Activated T-cell treated with anti-CD3 and anti-CD28 coated beads for 48 hours (primary cell): ENCODE results near the gene TRPM3.

Experiments
- DNase-seq: peaks from one replicate; pipeline ENCODE4 v3.0.0-alpha.2; 2020; ENCODE audit warnings: low read depth

Gene TRPM3

DNA sequence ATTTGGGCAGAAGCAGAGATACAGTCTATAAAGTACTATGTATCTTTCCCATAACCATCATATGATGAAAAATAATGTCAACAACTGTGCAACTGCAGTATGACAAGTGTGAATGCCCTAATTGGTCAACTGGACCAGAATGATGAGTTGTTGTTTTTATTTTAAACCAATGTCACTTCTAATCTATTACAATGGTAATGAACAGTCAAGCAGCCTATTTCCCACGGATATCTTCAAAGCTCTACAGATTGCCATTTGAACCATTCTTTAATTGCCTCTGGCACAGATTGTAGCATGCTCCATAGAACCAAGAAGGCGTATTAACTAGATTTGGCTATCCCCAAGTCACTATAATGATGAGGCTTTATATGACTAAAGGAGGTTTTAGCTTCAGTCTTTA lies 233.6 kb downstream of the TRPM3 start:
- DNase-seq = no peak

DNA sequence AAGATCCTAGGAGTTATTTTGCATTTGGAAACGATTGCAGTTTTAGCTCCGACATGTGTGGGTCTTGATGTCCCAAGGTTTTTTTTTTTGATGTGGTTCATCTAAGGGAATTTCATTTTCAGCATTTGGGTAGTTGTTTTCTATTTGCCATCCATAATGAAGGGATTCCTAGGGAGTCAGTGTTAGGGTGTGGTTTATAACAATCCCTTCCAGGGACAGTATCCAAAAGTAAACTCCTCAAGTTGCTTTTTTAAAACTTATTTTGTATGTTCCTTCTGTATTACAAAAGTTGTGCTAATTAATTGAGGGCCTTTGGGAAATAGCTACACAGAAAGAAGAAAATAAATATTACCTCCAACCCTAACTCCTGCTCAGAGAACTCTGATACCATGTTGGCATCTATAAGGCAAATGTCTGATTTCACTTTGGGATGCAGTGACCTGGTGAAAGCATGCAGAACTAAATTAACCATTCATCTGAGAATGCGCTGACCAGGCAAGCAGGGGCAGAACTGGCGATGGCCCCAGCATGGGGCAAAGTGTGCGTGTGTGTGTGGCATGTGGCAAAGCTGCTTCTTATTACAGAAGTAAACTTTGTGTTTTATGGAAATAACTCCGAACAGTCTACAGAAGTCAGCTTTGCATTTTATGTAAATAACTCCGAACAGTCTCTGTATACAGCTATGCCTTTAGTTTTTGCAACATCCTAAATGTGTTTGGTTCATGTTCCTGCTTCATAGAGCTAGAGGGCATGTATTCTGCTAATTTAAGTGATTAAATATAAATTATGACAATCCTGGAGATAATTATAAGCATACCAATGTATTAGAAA lies 237.2 kb downstream of the TRPM3 start:
- no peak for DNase-seq

DNA sequence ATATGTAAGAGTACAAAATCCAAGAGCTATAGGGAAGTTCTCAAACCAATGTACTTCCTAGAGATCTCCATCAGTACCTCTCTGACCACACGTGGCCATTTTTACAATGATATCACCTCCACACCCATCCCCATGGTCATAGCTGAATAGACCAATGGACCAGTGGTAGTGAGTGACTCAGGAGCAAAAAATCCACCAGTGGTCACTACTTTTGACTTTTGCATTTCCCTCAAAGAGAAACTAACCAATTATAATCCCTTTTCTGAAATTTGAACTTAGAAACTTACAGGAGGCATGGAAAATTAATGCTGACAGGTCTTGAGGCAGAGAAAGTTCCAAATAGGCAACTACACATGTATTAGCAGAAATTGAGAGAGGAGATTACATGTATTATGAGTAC lies 238.4 kb downstream of the TRPM3 start:
- DNase-seq = no peak

DNA sequence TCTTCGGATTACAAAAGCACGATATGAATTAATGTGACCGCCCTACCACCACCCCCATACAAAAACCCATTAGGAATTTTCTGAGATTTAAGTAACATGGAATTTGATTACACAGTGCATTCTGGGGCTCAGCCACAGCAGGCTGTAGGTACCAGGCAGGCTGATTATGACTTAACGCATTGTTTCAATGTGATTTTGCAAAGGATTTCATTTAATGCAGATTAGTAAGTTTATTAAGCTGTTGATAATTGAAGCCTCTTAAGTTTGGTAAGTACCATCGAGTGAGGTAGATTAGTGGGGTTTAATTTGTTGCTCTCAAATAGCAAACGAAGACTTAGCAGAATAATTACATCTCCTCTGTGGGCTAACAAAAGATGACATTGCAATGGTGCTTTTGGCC lies 240.1 kb downstream of the TRPM3 start:
- DNase-seq = no peak

DNA sequence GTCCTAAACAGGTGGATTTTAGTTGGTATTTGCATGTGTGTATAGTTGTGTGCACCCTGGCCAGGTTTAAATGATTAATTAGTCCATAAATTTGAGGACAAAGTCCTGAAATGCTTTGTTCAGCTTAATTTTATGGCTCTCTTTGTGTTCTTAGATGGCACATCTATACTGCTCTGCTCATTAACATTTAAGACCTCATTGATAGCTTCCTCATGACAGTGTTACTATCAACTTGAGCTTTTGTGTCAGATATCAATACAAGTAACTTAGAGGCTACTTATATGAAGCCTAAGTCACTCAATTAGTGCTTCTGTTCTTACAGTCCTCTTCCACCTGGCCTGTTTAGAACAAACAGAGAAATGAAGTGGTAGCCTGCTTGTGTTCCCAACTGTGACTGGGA lies 240.9 kb downstream of the TRPM3 start:
- DNase-seq = no peak

DNA sequence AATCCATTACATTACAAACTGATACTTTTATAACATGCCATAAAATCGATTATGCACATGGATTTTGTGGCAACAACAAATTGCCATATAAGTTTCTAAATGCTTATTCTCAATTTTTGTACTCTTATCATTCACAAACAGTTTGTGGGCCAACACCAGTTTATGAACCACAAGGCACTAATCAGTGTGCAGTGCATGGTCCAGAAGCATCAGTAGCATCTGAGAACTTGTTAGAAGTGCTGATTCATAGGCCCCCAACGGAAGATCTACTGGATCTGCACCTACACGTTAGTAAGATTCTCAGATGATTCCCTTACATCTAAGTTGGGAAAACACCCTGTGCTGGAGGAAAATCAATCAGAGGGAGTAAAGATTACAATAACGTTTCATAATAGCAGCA lies 242.8 kb downstream of the TRPM3 start:
- DNase-seq = no peak

DNA sequence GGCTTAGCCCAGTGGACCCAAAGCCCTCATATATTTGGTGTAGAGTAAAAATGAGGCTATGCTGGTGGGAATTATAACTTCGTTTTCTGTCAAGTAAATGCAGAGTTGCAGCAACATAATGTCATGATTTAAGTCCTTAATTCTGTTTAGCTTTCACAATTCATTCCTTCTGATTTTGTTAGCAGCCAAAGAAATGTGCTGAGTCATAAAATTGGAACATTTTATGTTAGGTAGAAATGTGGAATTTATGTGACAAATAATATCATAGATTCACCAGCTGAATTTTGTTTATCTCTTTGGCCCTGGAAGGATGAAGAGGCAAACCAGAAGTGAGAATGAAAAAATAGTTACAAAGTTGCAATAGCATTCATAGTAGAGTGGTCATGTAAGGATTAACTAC lies 247.0 kb downstream of the TRPM3 start:
- DNase-seq = no peak

DNA sequence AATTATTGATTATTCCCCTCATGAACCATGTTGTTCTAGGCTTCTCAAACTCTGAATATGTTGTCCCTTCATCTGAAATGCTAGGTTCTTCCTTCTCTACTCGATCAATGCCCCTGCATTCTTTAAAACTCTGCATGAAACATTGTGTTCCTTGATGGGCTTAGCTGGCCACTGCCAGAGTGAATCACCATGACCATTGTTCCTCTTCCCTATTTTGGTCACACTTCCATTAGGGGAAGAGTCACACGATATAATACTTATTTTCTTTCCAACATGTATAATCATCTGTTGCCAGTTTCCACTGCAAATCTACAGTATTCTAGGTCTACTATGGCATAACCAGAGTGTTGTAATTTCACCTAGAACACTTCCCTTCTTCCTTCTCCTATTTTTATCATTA lies 247.9 kb downstream of the TRPM3 start:
- no peak for DNase-seq

DNA sequence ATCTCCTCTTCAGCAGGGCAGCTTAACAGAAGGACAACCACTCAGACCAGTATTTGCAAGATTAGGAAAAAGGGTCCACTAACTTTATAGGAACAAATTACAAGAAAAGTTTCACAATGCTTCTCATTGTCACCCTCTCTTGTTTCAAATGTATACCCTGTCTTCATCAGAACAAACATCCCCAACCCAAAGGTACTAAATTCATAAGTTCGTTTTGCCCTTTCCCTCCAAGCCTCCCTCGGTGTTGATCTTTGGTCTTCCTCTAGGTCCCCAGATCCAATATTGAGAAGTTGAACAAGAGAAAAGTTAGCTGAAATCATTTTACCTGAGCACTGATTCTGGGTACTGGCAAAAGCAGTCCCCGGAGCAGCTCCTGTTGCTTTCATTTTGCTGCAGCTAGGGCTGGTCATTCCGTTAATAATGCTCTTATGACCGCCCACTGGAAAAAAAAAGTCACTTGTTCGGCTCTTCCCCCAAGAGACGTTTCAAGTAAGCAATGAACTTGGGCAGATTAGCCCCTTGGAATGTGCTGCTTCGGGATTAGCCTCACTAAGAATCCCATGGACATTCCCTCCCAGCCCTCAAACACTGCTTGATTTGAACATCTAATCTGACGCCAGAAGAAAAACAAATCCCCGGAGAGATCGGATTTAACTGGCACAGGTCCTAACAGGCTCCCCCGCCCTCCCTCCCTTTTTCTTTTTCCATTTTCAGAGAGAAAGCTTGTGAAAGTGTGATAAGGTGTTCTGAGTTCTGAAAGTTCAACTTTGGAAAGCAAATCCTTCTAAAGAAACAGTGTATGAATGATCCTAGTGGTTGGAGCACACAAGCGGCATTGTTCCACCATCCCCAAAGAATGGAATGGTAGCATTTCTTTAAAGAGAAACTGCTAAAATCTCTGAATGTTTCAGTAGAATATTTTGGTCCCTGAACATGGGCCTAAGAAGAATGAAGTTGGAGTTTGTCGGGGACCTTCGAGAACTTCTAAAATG lies 252.5 kb downstream of the TRPM3 start:
- DNase-seq = no peak

DNA sequence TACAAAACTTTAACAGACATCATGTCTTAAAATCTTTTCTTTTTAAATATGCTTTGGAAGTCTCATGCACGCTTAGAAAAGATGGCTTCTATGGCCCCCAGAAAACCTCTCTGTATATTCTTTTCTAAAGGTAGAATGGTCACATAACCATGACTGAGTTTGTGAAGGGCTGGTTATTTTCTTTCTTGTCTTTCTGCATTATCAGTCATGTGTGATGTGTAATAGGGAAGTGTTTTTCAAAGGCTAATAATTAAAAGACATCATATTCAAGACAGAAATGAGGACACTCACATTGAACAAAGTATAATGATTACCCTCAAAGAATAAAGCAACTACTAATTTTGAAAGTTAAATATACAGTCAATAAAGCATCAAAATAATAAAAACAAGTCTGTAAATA lies 253.4 kb downstream of the TRPM3 start:
- no peak for DNase-seq

DNA sequence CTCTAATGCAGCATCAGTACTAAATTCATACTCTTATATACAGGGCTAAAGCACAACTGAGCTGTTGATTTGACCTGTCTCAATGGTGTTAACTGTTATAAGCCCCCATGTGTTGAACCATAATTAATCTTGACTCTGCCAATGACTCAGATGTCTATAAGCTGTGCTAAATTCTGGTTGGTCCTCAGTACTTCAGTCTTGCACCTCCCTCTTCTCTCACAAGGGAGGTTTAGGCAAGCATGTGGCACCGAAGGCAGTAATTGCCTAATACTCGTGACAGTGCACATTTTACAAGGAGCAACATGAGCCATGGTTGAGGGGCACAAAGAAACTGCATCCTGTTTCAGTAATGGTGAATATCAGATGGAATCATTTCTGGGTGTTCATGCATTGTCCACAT lies 255.9 kb downstream of the TRPM3 start:
- DNase-seq = no peak

DNA sequence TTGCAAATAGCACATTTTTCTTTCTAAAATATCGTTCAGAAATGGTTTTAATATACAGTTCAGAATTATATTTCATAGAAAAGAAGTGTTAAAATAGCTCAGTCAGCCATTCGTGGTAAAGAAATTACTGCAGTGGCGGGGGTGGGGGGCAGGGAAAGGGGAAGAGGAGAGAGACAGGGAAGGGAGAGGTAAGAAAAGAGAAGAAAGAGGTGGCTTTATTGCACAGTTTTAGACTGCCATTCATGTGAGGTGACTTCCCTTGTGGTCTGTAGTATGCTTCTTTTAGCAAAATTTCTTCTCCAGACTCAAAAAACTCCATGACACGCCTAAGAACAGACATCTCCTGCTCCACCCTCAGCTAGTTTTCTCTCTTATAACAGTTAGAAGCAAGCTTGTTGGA lies 259.6 kb downstream of the TRPM3 start:
- DNase-seq = no peak

DNA sequence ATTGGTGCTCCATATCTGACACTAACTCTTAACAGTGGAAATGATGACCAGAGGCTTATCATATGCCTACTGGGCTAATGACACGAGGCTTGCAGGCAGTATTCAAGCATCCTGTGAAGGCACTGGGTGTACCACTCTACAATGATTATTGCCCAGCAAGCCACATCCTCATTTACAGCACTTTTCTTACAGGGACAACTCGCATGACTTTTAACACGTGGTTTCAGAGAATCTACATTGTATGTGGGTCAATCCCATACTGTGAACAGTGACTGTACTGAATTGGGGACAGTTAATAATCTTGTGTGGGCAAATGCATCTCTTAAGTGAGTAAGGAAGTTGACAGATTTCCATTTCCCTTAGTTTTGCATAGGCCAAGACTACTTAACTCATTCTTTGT lies 260.0 kb downstream of the TRPM3 start:
- DNase-seq = no peak

DNA sequence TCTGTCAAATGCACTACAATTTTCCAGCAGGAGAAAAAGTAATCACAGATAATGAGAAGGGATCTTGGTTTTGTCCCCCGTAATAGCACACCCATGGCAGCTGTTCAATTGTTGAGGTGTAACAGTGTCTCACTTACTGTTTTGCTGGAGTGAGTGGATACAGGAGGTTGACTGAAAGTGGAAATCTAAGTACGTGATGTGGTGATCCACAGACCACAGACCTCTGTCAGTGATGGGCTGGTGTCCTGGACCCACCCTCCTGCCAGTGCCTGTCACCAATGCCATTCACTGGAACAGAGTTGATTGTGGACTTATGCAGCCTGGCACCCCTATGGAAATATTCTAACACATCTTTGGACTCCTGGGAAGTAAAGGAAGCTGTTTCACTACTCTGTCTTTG lies 261.7 kb downstream of the TRPM3 start:
- no peak for DNase-seq

DNA sequence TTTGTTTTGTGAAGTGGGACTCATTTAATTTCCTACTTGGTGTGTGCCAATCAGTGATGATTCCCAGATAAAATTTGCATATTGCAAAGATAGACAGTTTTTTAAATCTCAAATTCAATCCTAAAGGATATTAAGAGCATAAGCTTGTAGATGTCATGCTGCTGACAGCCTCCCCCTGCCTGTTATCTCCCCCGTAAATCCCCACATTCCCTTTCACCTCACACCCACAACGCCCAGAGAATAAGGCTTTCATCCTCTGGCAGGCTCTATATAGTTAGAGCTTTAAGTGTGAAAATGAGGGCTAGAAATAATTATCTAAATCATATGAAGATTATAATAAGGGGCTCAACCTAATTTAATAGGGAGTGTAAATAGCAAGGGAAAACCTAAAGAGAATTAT lies 265.0 kb downstream of the TRPM3 start:
- DNase-seq = no peak

DNA sequence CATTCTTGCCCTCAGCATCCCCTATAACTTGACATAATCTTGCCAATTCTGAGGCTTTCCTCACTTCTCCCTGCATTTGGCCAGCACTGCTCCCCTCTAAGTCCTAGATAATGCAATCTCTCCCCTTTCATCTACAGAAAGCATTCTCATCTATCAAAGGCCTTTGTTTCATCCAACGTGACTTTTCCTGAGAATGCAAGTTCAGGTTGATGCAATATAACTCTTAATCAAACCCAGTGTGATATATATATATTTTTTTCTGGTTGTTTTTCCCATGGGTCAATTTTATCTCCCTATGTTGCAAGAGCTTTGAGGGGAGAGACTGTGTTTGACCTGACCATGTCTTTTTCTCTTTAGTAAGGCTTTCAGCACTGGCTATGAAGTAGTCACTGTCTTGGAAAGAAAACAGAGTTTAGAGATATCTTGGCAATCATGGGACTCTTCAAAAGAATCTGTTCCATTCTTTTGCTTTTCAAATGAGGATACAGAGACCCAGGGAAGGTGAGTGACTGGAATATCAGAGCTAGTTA lies 268.6 kb downstream of the TRPM3 start:
- no peak for DNase-seq

DNA sequence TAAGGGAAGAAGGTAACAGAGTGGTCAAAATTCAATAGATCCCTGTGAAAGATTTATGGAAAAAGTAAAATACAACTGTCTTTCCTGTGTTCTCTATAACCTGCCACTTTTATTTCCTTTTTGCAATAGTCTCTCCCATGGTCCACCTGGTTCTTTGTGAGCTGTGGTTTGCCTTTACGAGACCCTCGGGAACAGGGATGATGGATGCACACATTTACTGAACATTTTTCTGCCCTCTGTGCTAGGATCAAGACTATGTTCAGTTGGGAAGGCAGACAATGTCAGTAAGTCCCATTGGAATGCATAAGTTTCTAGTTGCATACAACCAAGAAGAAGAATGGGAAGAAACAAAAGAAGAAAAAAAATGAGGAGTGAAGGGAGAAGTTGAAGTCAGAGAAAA lies 281.2 kb downstream of the TRPM3 start:
- no peak for DNase-seq

DNA sequence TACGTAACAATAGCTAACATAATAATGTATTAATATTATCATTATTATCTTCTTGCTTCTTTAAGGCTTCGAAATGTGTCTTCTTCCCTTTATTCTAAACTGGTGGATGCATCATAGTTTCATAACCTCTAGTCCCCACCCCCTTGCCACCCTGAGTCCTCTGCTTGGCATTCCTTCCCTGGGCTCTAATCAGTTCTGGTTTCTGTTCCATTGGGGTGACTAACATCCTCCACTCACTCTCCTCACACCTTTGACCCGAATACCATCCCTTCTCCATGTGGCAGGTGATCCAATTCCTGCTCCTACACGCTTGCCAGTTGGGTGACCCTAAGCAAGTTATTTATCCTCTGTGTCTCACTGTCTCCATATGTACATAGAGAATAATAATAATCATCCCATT lies 286.1 kb downstream of the TRPM3 start:
- no peak for DNase-seq

DNA sequence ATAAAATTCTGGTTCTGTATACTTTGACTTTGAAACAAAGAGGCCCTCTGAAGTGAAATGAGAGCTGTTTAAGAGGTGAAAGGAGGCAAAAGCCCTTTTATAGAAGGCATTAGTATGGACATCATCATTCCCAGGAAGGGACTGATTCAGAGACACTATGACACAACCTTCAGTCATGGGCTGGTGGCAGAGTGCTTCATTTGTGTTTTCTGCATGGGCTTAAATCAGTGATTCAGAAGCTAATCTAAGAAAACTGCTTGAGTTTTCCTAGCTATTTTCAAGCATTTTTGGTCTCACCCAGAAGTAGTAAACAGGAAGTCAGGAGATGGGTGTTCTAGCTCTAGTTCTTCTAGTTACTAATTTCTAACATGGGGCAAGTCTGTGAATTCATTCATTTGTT lies 288.9 kb downstream of the TRPM3 start:
- no peak for DNase-seq

DNA sequence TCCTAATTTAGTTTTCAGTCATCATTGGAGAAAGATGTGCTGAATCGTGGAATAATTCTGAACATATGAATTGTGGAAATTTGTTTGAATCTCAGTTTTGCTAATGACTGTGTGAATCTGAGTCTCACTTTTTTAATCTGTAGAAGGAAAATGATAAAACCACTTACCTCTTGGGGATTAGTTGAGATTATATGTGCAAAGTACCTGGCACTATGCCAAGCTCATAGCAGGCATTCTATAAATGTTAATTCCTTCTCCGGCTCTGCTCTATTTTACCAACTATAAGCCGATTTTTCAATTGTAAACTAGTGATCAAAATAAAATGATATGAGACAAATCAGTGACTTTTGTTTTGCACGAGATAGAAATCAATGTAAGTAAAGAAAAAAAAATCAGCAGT lies 290.8 kb downstream of the TRPM3 start:
- DNase-seq = no peak

DNA sequence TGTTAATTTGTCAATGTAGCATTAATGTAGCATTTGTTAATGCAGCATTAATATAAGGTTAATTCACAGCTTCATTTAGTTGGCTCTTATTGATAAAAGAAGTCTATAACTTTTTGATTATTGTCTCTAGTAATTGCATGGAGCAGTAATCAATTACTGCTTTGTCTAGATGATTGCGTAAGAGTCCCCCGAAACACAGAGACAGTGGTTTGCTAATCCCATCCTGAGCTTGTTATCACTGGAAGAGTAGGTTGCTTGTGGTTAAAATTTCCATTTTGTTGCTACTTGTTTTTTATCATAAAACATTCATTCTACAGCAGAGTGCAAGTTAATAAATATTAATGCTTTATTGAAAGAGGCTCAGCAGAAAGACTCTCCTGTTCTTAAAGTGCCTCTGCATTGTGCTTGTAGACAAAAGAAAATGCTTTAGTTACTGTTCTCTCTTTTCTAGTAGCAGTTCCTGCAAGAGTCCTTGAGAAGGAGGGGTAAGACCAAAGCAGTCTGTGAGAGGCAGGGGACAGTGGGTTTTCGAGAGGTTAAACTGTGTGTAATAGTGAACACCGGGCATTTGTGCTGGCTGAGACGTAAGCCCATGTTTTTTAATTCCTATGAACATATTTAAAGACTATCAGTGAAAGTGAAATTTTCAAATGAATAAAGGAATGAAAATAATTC lies 291.7 kb downstream of the TRPM3 start:
- DNase-seq = no peak

DNA sequence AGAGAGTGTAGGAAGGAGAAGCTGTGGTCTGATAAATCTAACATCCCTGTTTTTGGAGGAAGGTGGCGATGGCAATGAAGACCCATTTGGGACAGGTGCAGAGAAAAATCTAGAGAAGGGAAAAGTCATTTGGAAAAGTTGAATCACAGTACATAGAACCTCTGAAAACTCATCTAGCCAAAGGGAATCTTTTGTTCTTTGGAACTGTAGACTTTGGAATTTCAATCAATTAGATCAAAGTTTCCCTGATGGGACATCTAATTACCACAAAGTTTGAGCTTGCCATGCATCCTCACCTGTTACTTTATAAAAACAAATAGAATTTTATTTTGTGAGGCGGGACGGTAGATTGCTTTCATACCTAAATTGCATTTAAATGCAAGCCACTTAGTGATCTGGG lies 294.9 kb downstream of the TRPM3 start:
- no peak for DNase-seq
